ENCODE measurements around the gene SEMA6A.

GRCh38 chr5:116506488-116506887 is 68.1 kb downstream of the SEMA6A start:
- TF ChIP-seq BACH2 (CRISPR knock-in tag; IDR thresholded peaks at IDR 0.05; ENCODE audit: borderline replicate concordance), result no peak
- no peak for TF ChIP-seq POU6F1 (CRISPR knock-in tag; IDR thresholded peaks at IDR 0.05; ENCODE audit: borderline replicate concordance, low read depth)
- TF ChIP-seq TCF4 (CRISPR knock-in tag; IDR thresholded peaks at IDR 0.05; ENCODE audit: borderline replicate concordance), result no peak
- no peak for TF ChIP-seq ZNF565 (CRISPR knock-in tag; conservative IDR thresholded peaks at IDR 0.05; ENCODE audit: low read depth)
- no peak for TF ChIP-seq ZFP30 (CRISPR knock-in tag; IDR thresholded peaks at IDR 0.05)
- TF ChIP-seq, protein P1, sequence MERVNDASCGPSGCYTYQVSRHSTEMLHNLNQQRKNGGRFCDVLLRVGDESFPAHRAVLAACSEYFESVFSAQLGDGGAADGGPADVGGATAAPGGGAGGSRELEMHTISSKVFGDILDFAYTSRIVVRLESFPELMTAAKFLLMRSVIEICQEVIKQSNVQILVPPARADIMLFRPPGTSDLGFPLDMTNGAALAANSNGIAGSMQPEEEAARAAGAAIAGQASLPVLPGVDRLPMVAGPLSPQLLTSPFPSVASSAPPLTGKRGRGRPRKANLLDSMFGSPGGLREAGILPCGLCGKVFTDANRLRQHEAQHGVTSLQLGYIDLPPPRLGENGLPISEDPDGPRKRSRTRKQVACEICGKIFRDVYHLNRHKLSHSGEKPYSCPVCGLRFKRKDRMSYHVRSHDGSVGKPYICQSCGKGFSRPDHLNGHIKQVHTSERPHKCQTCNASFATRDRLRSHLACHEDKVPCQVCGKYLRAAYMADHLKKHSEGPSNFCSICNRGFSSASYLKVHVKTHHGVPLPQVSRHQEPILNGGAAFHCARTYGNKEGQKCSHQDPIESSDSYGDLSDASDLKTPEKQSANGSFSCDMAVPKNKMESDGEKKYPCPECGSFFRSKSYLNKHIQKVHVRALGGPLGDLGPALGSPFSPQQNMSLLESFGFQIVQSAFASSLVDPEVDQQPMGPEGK (CRISPR knock-in tag; IDR thresholded peaks at IDR 0.05; ENCODE audit: borderline replicate concordance), result no peak
- TF ChIP-seq CREB5 (CRISPR knock-in tag; IDR thresholded peaks at IDR 0.05; ENCODE audit: low read depth), result no peak
- TF ChIP-seq ZC3H10 (CRISPR knock-in tag; IDR thresholded peaks at IDR 0.05), result no peak
- no peak for TF ChIP-seq ARNTL (CRISPR knock-in tag; IDR thresholded peaks at IDR 0.05; ENCODE audit: borderline replicate concordance, low read depth)
- TF ChIP-seq PPARA (CRISPR knock-in tag; IDR thresholded peaks at IDR 0.05; ENCODE audit: borderline replicate concordance), result no peak
- TF ChIP-seq CSDC2 (CRISPR knock-in tag; IDR thresholded peaks at IDR 0.05), result no peak
- TF ChIP-seq ZFP3 (CRISPR knock-in tag; IDR thresholded peaks at IDR 0.05), result no peak
- TF ChIP-seq ZNF8 (CRISPR knock-in tag; IDR thresholded peaks at IDR 0.05), result no peak
